GM20431 (cell line): ENCODE measurements around the gene OSGIN1.
"Not testable (repeated sequence)": the region's sequence is repeated elsewhere in the genome, so short reads cannot be mapped to it uniquely, and the experiment has no call there.

Source experiments
- in situ Hi-C: fragments of 300-500 bp; cut with MseI, MboI; formaldehyde crosslinking; loops from one replicate; pipeline ENCODE4 v1.15.0; 2020; ENCODE audit warnings: low sequenced_read_pairs; ENCODE audit not compliant: unreplicated experiment

OSGIN1 gene

DNA sequence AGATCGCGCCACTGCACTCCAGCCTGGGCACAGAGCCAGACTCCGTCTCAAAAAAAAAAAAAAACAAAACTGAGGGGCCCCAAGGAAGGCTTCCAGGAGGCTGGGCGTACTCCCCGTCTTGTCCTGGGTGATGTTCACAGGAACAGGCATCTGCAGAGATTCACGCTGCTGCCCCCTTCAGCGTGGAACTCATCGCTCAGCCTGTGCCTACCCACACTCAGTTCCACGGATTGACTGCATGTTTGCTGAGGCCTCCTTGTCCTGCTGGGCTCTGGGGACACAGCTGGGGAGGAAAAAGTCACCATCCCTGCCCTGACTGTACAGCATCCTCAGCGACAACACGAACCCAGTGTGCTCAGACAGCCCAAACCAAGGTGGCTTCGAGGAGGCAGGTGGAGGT lies 12.9 kb upstream of the OSGIN1 start:
- in situ Hi-C loops = no loop called here

DNA sequence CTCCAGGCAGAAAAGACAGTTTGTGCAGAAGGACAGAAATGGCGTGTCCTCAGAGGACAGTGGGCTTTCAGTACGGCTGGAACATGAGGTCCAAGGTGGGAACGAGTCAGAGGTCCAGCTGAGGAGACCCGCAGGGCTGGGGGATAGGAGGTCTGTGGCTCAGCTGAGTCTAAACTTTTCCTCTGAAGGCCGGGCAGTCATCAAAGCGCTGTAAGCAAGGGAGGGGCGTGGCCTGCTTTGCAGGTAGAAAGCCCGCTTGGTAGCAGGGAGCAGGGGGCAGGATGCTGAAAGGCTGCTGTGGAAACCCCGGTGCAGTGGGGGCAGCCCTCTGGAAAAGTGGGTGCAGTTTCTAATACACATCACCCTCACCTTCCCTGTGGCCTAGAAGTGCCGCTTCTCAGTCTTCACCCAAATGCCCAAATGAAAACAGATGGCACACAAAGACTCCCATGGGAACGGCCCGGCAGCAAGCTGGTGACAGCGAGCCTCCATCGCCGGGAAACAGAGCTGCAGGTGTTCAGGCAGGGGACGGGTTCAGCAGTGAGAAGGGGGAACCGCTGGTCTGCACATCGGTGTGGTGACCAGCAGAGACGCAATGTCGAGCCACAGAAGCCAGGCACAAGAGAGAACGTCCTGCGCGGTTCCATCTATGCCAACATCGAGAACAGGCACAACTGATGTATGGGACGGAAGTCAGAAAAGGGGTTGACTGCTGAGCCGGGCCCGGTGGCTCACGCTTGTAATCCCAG lies 12.2 kb upstream of the OSGIN1 start:
- in situ Hi-C loops = no loop called here

DNA sequence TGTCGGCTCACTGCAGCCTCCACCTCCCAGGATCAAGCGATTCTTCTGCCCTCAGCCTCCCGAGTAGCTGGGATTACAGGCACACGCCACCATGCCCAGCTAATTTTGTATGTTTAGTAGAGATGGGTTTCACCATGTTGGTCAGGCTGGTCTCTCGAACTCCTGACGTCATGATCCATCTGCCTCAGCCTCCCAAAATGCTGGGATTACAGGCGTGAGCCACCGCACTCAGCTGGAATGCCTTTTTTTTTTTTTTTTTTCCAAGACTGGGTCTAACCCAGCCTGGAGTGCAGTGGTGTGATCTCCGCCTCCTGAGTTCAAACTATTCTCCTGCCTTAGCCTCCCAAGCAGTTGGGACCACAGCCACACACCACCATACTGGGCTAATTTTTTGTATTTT lies 11.5 kb upstream of the OSGIN1 start:
- in situ Hi-C loops = not testable (repeated sequence)

DNA sequence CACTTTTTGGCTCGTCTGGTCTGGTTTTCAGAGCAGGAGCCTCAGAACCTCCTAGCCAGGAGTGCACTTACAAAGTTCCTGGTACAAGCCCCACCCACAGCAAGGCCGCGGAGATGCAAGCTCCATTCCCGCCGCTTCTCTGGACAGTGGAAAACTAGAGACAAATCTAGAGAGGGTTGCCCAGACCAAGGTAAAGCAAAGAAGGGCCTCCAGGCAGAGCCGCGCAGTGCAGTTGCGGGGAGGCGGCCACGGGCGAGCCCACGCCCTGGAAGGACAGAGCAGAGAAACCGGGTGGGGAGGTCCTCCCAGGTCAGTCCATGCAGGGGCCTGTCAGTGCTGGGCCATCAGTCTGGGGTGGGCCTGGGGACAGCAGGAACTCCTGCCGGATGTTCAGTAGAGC lies 11.0 kb upstream of the OSGIN1 start:
- in situ Hi-C loops = no loop called here

DNA sequence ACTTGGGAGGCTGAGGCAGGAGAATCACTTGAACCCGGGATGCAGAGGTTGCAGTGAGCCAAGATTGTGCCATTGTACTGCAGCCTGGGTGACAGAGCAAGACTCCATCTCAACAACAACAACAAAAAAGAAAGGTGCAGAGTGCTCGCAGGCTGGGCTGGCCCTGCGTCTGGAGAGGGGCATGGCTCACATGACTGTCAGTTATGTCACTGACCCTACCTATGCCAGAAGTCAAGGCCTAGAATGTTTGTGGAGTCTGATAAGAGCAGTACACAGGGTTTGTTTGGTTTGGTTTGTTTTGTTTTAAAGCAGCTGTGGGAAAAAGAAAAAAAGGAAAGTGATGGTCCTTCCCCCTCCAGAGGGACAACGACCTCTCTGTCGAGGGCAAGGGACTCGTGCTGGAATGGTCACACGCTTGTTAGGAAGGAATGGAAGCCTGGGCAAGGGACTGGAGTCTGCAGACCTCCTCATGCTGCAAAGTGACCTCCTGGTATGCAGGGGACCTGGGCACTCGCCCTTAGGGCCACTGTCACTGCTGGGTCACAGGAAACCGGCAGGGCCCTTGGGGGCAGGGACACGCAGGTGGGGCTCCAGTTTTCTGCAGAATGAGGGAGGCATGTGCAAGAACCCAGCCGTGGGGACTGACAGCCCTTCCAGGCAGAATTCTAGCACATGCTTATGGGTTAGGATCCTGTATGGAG lies 10.1 kb upstream of the OSGIN1 start:
- in situ Hi-C loops = no loop called here

DNA sequence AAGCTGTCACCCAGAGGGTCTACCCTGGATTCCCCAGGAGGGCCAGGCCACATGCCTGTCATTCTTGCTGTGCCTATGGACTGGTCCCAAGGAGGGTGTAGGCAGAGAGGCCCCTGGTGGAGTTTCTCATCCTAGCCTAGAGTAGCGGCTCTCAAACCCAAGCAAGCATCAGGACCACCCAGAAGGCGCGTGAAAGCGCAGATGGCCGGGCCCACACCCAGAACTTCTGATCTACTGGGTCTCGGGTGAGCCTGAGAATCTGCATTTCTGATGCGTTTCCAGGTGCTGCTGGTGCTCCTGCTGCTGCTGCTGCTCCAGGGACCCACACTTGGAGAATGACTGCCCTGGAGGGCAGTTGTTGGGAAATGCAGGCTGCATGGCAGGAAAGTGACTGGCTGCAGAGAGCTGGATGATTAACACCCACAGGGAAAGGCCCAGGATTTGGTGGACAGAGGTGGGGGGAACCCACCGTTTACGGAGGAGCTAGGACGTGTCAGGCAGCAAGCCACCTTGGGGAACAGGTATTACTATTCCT lies 9.5 kb upstream of the OSGIN1 start:
- in situ Hi-C loops = no loop called here

DNA sequence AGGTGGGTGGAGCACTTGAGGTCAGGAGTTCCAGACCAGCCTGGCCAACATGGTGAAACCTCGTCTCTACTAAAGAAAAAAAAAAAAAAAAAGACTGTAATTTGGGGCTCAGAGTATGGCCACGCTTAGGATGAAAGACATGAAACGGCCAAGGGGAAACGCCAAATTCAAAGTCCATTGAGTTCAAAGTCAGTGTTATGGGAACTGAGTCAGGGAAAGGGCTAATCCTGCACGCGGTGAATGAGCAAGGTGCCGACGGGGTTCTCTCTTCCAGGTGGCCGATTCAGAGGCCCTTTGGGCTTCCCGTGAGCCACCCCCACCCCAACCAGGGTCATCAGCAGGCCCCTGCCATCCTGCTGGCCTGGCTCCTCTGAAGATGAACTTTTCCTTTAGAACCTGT lies 7.5 kb upstream of the OSGIN1 start:
- in situ Hi-C loops = no loop called here

DNA sequence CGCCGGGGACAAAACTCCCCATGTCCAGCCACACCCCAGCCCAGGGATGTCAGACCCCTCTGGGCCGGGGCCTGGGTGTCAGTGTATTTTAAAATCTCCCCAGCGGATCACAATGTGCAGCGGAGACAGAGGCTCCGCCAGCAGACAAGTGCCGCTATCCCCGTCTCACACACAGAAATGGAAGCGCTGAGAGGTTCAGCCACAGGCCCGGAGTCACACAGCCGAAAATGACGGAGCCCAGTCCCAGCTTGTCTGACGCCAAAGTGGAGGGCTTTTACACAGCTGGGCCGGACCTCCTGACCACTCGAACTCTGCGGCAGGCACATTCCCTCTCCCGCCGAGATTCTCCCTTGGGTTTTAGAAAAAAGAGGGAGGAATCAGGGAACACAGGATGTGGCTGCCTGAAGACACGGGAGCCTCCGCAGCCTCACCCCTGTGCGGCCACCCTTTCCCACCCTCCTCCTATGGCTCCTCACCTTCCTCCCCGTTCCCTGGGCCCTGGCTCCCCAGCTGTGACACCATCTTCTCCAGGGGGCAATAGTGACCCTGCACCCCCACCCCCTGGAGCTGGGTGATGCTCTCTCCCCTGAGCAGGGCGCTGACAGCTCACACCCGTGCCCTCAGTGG lies 6.8 kb upstream of the OSGIN1 start:
- in situ Hi-C loops = no loop called here

DNA sequence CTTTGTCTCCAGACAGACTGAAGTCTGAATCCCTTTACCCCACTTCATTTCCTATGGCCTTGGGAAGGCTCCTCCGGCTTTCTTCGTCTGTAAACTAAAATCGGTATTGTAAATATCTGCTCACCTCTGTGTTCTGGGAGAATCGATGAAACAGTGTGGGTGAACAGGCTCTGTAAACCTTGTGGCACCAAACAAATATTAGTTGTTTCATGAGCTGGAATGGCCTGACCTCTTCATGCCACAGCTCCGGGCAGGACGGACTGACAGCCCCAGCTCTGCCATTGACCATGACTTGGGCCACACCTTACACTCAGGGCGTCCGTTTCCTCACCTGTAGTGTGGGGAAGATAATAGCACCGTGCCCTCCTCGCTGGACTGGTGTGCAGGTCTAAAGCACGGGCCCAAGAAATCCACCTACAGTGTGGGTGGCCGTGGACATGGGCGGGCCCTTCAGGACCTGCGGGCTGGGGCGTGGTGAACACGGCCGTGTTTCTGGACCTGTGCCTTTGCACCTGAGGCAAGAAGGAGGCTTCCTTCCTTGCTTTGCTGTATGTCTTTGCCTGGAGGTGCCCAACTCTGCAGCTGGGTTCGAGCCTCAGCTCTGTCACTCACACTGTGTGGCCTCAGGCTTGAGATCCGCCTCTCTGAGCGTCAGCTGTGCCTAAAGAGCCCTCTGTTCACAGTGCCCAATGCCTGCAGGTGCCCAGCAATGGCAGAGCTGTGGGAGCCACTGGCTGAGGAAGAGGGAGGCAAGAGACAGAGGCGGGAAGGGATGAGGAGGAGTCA lies 6.1 kb upstream of the OSGIN1 start:
- in situ Hi-C loops = no loop called here

DNA sequence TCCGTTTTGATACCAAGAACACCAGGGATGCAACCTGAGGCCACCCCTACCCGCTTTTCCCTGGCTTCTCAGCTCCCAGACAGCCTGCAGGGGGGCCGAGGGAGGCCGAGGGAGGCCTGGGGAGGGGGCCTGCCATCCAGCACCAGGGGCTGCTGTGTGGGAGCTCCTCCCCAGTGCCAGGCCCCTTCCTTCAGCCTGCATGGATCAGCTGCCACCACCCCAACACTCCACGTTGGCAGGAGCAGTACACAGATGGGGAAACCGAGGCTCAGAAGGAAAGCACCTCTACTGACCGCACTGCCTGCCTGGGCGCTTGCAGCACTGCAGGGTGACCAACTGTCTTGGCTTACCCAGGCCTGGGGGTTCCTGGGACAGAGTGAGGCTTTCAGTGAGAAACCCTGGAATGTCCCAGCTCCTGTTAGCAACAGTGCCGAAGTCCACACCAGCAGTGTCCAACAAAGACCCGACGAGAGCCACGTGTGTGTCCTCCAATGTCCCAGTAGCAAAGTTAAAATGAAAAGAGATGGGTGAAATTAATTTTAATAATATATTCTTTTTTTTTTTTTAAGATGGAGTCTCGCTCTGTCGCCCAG lies 5.3 kb upstream of the OSGIN1 start:
- in situ Hi-C loops = no loop called here

DNA sequence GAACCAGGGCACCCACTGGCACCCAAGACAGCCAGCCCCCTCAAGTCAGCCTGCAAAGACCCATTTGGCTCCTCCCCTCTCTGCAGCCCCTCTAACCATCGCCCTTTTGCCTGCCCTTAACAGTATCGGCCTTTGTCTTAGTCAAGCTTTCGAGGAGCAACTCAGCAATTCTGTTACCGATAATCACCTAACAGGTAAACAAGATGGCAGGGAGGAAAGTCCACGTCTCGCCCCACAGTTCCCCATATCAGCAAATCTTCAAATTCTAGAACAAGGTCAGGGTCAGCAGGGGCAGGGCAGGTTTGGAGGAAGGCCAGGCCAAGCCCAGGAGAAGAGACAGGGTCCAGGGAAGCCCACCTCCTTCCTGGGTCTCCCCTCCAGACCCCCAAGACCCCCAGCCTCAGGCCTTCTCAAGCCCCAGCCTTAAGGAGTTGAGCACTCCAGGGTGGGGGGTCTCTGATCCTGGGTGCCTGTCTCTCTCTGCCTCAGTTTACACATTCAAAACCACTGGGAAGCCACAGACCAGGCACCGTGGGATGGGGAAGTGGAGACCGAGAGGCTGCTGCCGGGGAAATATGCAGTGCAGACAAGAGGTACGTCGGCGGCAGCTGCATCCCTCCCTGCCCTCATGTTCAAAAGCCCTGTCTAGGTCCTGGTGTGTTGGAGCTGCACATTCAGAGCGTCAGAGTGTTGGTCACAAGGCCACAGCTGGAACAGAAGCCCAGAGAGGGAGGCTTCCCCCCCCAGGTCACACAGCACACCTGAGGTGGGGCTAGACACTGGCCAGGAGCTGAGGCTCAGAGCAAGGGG lies 3.9 kb upstream of the OSGIN1 start:
- in situ Hi-C loops = no loop called here

DNA sequence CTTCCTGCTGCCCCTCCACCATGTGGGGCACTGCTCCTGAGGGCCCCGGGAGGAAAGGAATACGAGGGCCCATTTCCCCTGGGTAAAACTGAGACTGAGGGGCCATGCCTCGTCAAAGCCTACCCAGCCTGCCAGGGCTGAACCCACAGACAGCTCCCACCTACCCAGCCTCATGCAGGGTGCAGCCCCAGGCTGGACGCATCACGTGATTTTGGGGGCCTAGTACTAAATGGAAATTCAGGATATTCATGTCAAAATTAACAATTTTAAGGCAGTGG lies 3.4 kb upstream of the OSGIN1 start:
- in situ Hi-C loops = loop anchor here (25.0 kb wide), 1 partner anchor 238 kb away; the partner anchor contains the start of genes ADAD2 and TAF1C

DNA sequence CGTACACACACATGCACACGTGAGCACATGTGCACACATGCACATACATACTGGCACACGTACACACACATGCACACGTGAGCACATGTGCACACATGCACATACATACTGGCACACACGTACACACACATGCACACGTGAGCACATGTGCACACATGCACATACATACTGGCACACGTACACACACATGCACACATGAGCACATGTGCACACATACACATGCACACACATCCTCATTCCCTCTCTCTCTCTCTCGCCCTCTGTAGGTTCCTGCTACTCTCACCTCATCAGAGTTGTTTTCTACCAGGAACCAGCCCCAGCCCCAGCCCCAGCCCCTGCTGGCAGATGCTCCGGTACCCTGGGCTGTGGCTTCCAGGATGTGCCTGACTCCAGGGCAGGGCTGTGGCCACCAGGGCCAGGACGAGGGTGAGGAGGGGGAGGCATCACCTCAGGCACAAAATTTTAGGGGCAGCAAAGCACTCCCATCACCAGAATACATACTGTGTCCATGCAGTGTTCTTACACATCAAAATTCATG lies 2.1 kb upstream of the OSGIN1 start:
- in situ Hi-C loops = loop anchor here (25.0 kb wide), 1 partner anchor 236 kb away; the partner anchor contains the start of genes ADAD2 and TAF1C

DNA sequence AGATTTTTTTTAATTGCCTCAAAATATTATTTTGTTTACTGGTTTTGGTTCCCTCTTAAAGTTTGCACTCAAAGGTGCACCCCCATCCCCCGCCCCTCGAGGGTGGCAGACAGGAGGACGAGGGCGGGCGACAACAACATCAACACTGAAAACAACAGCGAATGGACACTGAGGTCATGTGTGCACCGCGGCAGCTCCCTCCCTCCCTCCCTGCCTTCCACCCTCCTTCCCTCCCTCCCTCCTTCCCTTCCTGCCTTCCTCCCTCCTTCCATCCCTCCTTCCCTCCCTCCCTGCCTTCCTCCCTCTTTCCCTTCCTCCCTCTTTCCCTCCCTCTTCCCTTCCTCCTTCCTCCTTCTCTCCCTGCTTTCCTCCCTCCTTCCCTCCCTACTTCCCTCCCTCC lies 1.5 kb upstream of the OSGIN1 start:
- in situ Hi-C loops = loop anchor here (25.0 kb wide), 1 partner anchor 236 kb away; the partner anchor contains the start of genes ADAD2 and TAF1C

DNA sequence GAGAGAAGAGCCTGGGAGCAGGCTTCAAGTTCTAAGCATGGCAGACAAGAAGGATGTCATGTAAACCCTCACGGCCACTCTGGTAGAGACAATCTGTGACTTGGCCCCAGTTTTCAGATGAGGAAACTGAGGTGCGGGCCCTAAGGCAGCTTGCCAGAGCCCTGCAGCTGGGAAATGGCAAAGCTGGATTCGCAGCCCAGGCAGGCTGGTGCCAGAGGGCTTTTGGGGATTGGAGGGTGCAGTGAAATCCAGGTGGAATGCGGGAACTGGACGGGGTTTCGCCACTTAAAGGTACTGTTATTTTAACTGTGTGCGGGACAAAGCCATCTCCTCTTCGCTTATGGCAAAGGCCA lies 477 bp upstream of the OSGIN1 start:
- in situ Hi-C loops = loop anchor here (25.0 kb wide), 1 partner anchor 235 kb away; the partner anchor contains the start of genes ADAD2 and TAF1C

DNA sequence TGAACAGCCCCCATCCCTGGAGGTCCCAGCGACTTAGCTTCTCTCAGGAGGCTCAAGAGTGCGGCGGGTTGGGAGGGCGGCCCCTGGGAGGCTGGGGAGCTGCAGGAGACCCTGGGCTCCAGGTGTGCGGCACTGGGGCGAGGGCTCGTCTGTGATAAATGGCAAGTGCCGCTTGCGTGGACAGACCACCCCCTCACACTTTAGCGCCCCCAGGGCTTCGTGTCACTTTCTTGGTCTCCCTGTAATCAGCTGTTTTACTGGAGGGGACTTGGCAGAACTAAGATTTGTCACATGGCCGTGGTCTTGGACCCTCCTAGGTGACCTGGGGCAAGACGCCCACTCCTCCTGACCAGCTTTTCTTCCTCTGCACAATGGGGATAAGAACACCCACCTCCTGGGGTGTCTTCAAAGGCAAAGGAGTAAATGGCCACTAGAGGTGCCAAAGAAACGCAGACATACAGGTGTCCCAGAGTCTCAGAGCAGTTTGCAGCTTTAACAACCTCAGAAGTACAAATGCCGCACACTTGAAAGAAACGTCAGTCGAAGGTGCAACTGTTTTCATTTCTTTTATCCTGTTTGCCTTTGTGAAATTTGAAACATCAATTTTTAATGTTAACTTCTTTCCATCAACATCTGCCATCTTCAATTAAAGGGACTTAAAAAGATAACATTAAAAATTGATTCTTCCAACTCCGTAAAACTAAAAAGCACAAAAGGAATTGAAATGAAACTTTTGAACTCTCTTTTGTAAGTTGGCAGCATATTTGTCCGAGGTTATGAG lies 946 bp downstream of the OSGIN1 start:
- in situ Hi-C loops = loop anchor here (25.0 kb wide), 1 partner anchor 233 kb away; the partner anchor contains the start of genes ADAD2 and TAF1C

DNA sequence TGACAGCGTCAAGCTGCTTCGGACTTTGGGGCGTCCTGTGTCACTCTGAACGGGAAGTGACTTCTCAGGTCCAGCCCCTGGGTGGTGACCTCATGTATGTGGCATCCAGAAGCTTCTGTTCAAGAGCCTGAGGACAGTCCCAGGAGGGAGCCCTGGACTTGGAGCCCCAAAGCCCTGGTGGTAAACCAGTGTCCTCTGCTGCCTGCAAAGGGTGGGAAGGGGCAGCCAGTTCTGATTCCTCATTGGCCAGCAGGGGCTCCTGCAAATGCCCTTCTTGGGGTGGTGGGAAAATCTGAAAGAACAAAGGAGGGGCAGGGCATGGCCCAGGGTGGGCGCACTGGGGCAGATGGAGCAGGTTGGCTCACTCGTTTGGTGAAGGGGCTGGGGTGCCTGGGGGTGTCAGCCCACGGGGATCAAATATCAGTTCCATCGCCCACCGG lies 1.6 kb downstream of the OSGIN1 start:
- in situ Hi-C loops = loop anchor here (25.0 kb wide), 1 partner anchor 233 kb away; the partner anchor contains the start of genes ADAD2 and TAF1C
